ENCODE data around the gene FBXO45. TPM values are rescaled to one million over a fixed set of nuclear protein-coding genes. Genes with fewer than 3 reads are reported as not detected.
A peak's percentile ranks its signal among the peaks of the same experiment; 100 is the strongest.

FBXO45 gene
- total and polyA plus RNA-seq, 2 of the 4 experiments (the other 2 are of a cell fraction), result 3.8 to 5.0 TPM

DNA sequence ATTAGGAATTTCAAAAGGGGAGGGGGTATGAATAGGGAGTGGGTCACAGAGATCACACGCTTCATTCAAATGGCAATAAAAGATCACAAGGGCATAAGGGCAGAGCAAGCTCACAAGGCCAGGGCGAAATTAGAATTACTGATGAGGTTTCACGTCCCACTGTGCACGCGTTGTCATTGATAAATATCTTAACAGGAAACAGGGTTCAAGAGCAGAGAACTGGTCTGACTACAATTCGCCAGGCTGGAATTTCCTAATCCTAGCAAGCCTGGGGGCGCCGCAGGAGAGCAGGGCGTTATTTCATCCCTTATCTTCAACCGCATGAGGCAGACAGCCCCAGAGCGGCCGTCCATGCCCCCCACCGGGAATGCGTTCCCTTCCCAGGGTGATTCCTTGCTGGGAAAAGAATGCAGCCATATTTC, 35.2 kb upstream of the FBXO45 start:
- no peak overlapping the region for H3K4ac ChIP-seq (ENCODE audit: low read depth, low read length)
- 30% methylated on average over 2 of the region's 14 CpGs; no CpG with 5 or more reads in 1 of the 2 experiments for WGBS, 2 experiments (ENCODE audit: extremely low coverage in 2 of 2, insufficient read length in 1 of 2)
- ATAC-seq (ENCODE audit: low read depth), result no peak
- no peak overlapping the region for H4K8ac ChIP-seq (ENCODE audit: low read depth in 2 of 2, low read length in 2 of 2)
- H3K27me3 ChIP-seq (ENCODE audit: control insufficient read depth, insufficient read depth, low read length), result no peaks in the 10 kb centered on the region; the same call in 1 of the 2 replicates
- no peak overlapping the region; the same call in 1 of the 2 replicates for H3K4me2 ChIP-seq (ENCODE audit: low read depth, low read length)
- no peak overlapping the region for H3K27ac ChIP-seq (ENCODE audit: insufficient read depth, low read length)
- H2AK5ac ChIP-seq (ENCODE audit: low read depth, low read length), result no peak overlapping the region
- H3K9me1 ChIP-seq (ENCODE audit: insufficient read depth, low read length), result peaks cover 6% of the 10 kb centered on the region; the same call in 1 of the 2 replicates
- in situ Hi-C loops (cut with MboI; ENCODE audit: low sequenced_read_pairs), result no loop called here
- H3K4me1 ChIP-seq (ENCODE audit: control insufficient read depth, insufficient read depth, low read length), result 0 out of 2 replicates have a peak, but pooled peaks cover 2% of the 10 kb centered on the region
- H3K23ac ChIP-seq (ENCODE audit: low read depth, low read length), result no peak overlapping the region
- H4K91ac ChIP-seq (ENCODE audit: insufficient read depth, low read depth, low read length), result no peak overlapping the region
- H4K5ac ChIP-seq (ENCODE audit: low read depth, low read length), result no peak overlapping the region
- H2AK9ac ChIP-seq (replicated peaks; ENCODE audit: low read depth, low read length, poor library complexity), result no peak overlapping the region
- H3K56ac ChIP-seq (ENCODE audit: extremely low read depth, insufficient read depth, low read length), result no peak overlapping the region
- no peak overlapping the region for H3K18ac ChIP-seq (ENCODE audit: low read depth, low read length)
- no peak overlapping the region for H2BK120ac ChIP-seq (ENCODE audit: low read depth, low read length)
- TF ChIP-seq RCOR1 (IDR thresholded peaks at IDR 0.05; ENCODE audit: insufficient replicate concordance, low read length) (no peak), MAZ (IDR thresholded peaks at IDR 0.05; ENCODE audit: borderline replicate concordance, low read depth, low read length) (no peak), MAFK (IDR thresholded peaks at IDR 0.05; ENCODE audit: low read depth, low read length) (no peak), RAD21 (IDR thresholded peaks at IDR 0.05; ENCODE audit: low read length) (no peak), RFX5 (IDR thresholded peaks at IDR 0.05; ENCODE audit: low read depth, low read length) (no peak), BHLHE40 (IDR thresholded peaks at IDR 0.05; ENCODE audit: low read depth, low read length) (no peak), MXI1 (IDR thresholded peaks at IDR 0.05; ENCODE audit: borderline replicate concordance, low read depth, low read length) (no peak), CHD1 (IDR thresholded peaks at IDR 0.05; ENCODE audit: low read depth, low read length) (no peak)
- TF ChIP-seq, protein P1, sequence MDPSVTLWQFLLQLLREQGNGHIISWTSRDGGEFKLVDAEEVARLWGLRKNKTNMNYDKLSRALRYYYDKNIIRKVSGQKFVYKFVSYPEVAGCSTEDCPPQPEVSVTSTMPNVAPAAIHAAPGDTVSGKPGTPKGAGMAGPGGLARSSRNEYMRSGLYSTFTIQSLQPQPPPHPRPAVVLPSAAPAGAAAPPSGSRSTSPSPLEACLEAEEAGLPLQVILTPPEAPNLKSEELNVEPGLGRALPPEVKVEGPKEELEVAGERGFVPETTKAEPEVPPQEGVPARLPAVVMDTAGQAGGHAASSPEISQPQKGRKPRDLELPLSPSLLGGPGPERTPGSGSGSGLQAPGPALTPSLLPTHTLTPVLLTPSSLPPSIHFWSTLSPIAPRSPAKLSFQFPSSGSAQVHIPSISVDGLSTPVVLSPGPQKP (IDR thresholded peaks at IDR 0.05; ENCODE audit: borderline replicate concordance, low read depth, low read length), result no peak
- TF ChIP-seq, protein P2, sequence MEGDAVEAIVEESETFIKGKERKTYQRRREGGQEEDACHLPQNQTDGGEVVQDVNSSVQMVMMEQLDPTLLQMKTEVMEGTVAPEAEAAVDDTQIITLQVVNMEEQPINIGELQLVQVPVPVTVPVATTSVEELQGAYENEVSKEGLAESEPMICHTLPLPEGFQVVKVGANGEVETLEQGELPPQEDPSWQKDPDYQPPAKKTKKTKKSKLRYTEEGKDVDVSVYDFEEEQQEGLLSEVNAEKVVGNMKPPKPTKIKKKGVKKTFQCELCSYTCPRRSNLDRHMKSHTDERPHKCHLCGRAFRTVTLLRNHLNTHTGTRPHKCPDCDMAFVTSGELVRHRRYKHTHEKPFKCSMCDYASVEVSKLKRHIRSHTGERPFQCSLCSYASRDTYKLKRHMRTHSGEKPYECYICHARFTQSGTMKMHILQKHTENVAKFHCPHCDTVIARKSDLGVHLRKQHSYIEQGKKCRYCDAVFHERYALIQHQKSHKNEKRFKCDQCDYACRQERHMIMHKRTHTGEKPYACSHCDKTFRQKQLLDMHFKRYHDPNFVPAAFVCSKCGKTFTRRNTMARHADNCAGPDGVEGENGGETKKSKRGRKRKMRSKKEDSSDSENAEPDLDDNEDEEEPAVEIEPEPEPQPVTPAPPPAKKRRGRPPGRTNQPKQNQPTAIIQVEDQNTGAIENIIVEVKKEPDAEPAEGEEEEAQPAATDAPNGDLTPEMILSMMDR (conservative IDR thresholded peaks at IDR 0.05; ENCODE audit: low read depth, low read length), result no peak
- H2BK20ac ChIP-seq (ENCODE audit: low read depth, low read length), result no peak overlapping the region
- H3K36me3 ChIP-seq (ENCODE audit: control insufficient read depth, insufficient read depth, low read length), result no peaks in the 10 kb centered on the region
- ChIA-PET POLR2A (ENCODE audit: unreplicated experiment) (no interaction called here), CTCF (no interaction called here)
- H3K9ac ChIP-seq (ENCODE audit: low read depth, low read length), result no peak overlapping the region
- peak overlapping the region; percentile 49 for H2AFZ ChIP-seq (replicated peaks; ENCODE audit: low read length, poor library complexity)
- H4K20me1 ChIP-seq (ENCODE audit: insufficient read depth, low read length), result no peaks in the 10 kb centered on the region
- H3K4me3 ChIP-seq (ENCODE audit: insufficient read depth, low read depth, low read length), result no peak overlapping the region
- dilution Hi-C loops (cut with HindIII; ENCODE audit: low sequenced_read_pairs, unreplicated experiment), result no loop called here
- no peak overlapping the region for H2BK5ac ChIP-seq (ENCODE audit: low read depth, low read length, poor library complexity, severe bottlenecking)
- no peak overlapping the region for H2BK15ac ChIP-seq (ENCODE audit: low read depth, low read length)
- H3K14ac ChIP-seq (replicated peaks; ENCODE audit: low read depth, low read length), result no peak overlapping the region
- H3K79me1 ChIP-seq (ENCODE audit: low read depth in 1 of 2, low read length in 2 of 2), result no peaks in the 10 kb centered on the region
- no peak for DNase-seq
- peaks cover 4% of the 10 kb centered on the region; the same call in 1 of the 2 replicates for H3K9me3 ChIP-seq (ENCODE audit: control insufficient read depth, insufficient read depth, low read length)
- BruUV-seq (replicated peaks), result no TSS peak
- intact Hi-C loops (cut with micrococcal nuclease), result no loop called here
